HepG2 (cell line): ENCODE data around the gene RHBG. TPM values are rescaled to one million over a fixed set of nuclear protein-coding genes. Genes with fewer than 3 reads are reported as not detected.

Experiments
- ATAC-seq: fragments of 200-7000 bp; cut with Tn5 transposase; 3 replicates; pipeline ENCODE4 v1.9.1; 2020; ENCODE audit warnings: mild to moderate bottlenecking, moderate library complexity
- BruUV-seq: library from RNA; stranded (reverse); fragments of 400-500 nt; replicated peaks from 2 replicates; lab custom pipeline; 2021; lab: Mats Ljungman, UMichigan
- CTCF ChIA-PET: fragments of 300-600 bp; formaldehyde crosslinking; extraction: SDS; loops from one replicate; lab custom pipeline; 2021; ENCODE audit warnings: low total read pairs, inconsistent platforms, low intra/inter-chr PET ratio; lab: Yijun Ruan, JAX
- POLR2A ChIA-PET: fragments of 350-600 bp; sonication (Branson Sonifier 250); formaldehyde crosslinking; loops from one replicate; lab custom pipeline; 2020; ENCODE audit warnings: antibody characterized with exemption, inconsistent platforms; lab: Yijun Ruan, JAX
- DNase-seq: peaks from one replicate; pipeline ENCODE4 v3.0.0-alpha.2; 2015; ENCODE audit warnings: low spot score
- FAIRE-seq: peaks from 3 replicates; lab custom pipeline; 2011; peaks lifted over from hg19 to GRCh38; lab: Jason Lieb, UNC
- H2AFZ ChIP-seq: one replicate; pipeline ENCODE4 v1.6.1; 2011; ENCODE audit warnings: low read length, inconsistent platforms
- H3K27ac ChIP-seq: fragments of 300-600 bp; 3 replicates; pipeline ENCODE4 v1.8.0; 2011; ENCODE audit warnings: mixed run types, mild to moderate bottlenecking, mixed read lengths, low read length, inconsistent platforms; ENCODE audit not compliant: insufficient read depth; ENCODE audit errors: extremely low read length
- H3K27me3 ChIP-seq, 2 experiments: fragments of 200-600 bp in 1 of 2; 2 replicates in 1 of 2; 3 replicates in 1 of 2; pipeline versions ENCODE4 v1.6.0 to v1.8.0; 2011; ENCODE audit warnings: low read length in 2 of 2, mild to moderate bottlenecking in 2 of 2, moderate library complexity in 2 of 2, inconsistent platforms in 1 of 2; ENCODE audit not compliant: insufficient read depth in 2 of 2, control insufficient read depth in 1 of 2
- H3K36me3 ChIP-seq, 2 experiments: fragments of 200-600 bp in 1 of 2; replicated peaks in 1 of 2; 2 replicates in 1 of 2; 3 replicates in 1 of 2; pipeline versions ENCODE4 v1.5.1 to v1.8.0; 2011; ENCODE audit warnings: low read length in 2 of 2, inconsistent platforms in 1 of 2; ENCODE audit not compliant: insufficient read depth in 2 of 2, control insufficient read depth in 1 of 2
- H3K4me1 ChIP-seq: 2 replicates; pipeline ENCODE4 v1.5.1; 2012; ENCODE audit warnings: low read length, inconsistent platforms; ENCODE audit not compliant: insufficient read depth
- H3K4me2 ChIP-seq: 2 replicates; pipeline ENCODE4 v1.6.0; 2011; ENCODE audit warnings: low read depth, low read length, inconsistent platforms
- H3K4me3 ChIP-seq, 3 experiments: fragments of 200-600 bp in 1 of 3; sonication (generic), shearing (Covaris generic) in 1 of 3; replicated peaks in 1 of 3; 2 replicates each; pipeline ENCODE4 v1.5.1; 2011 to 2016; ENCODE audit warnings: low read length in 3 of 3, inconsistent platforms in 2 of 3, low read depth in 2 of 3, mild to moderate bottlenecking in 2 of 3, control low read depth in 1 of 3, mixed read lengths in 1 of 3; ENCODE audit not compliant: insufficient read depth in 1 of 3
- H3K79me2 ChIP-seq: one replicate; pipeline ENCODE4 v1.6.1; 2011; ENCODE audit warnings: low read length, inconsistent platforms; ENCODE audit not compliant: insufficient read depth
- H3K9ac ChIP-seq: 2 replicates; pipeline ENCODE4 v1.6.0; 2011; ENCODE audit warnings: mild to moderate bottlenecking, low read depth, low read length, inconsistent platforms; ENCODE audit not compliant: insufficient read depth
- H3K9me3 ChIP-seq: 2 replicates; pipeline ENCODE4 v1.5.1; 2012; ENCODE audit warnings: mild to moderate bottlenecking, low read length
- H4K20me1 ChIP-seq: 2 replicates; pipeline ENCODE4 v1.6.0; 2011; ENCODE audit warnings: inconsistent platforms, mild to moderate bottlenecking, low read length, moderate library complexity; ENCODE audit not compliant: insufficient read depth
- BHLHE40 ChIP-seq: IDR thresholded peaks from 2 replicates; pipeline ENCODE4 v1.6.1; 2011; ENCODE audit warnings: low read length, improper control_type of control experiment
- CERS6 ChIP-seq: sonication (generic); formaldehyde crosslinking; IDR thresholded peaks from 2 replicates; pipeline ENCODE4 v1.5.0; 2020; ENCODE audit warnings: missing genetic modification reagents
- USF2 ChIP-seq, 2 experiments: sonication (generic) in 1 of 2; formaldehyde crosslinking in 1 of 2; IDR thresholded peaks; 2 replicates each; pipeline versions ENCODE4 v1.5.1 to v1.6.1; 2011 to 2020; ENCODE audit warnings: borderline replicate concordance in 1 of 2, low read depth in 1 of 2, low read length in 1 of 2, mild to moderate bottlenecking in 1 of 2, missing genetic modification reagents in 1 of 2, moderate library complexity in 1 of 2
- ZNF484 ChIP-seq: sonication (generic); formaldehyde crosslinking; IDR thresholded peaks from 2 replicates; pipeline ENCODE4 v1.5.1; 2020; ENCODE audit warnings: mild to moderate bottlenecking, low read depth, missing genetic modification reagents, borderline replicate concordance
- WGBS: methylation state at CpG from one replicate; pipeline ENCODE4 v1.1.6; 2017; ENCODE audit warnings: low lambda C conversion rate; 5-methylcytosine and 5-hydroxymethylcytosine counted together
- in situ Hi-C: cut with HindIII; loops from 2 replicates; pipeline ENCODE4 v1.10.0; 2017; ENCODE audit warnings: low pct_unique_long_range_greater_than_20kb; ENCODE audit not compliant: extremely low pct_ligation_motif_present
- intact Hi-C: fragments of 100-400 bp; cut with micrococcal nuclease; formaldehyde crosslinking; loops from one replicate; pipeline ENCODE4 v1.10.0; 2022; ENCODE audit not compliant: unreplicated experiment
- polyA plus RNA-seq, 8 experiments: library from polyadenylated mRNA; depleted of rRNA in 3 of 8; stranded (reverse) in 7 of 8; unstranded in 1 of 8; fragments of >200 nt; fragmentation: Illumina TruSeq in 4 of 8; extraction: Trizol in 4 of 8; gene quantifications; 2 replicates each; pipeline versions ENCODE4 v1.2.1 to v1.2.3, GENCODE V29; 2011 to 2016; ENCODE audit warnings: low read depth in 4 of 8, missing spikeins in 1 of 8, mixed read lengths in 1 of 8; ENCODE audit not compliant: insufficient read depth in 1 of 8
- total RNA-seq, 5 experiments: library from RNA; depleted of rRNA; stranded (reverse); fragments of >200 nt; fragmentation: Illumina TruSeq; extraction: Trizol; gene quantifications; 2 replicates each; pipeline ENCODE4 v1.2.3, GENCODE V29; 2016; ENCODE audit warnings: low read depth in 1 of 5

RHBG gene
- total and polyA plus RNA-seq, 2 of the 13 experiments (the other 11 are each of a cell fraction or from before 2014, with no cell fraction given), result 61.8 to 73.5 TPM

- 29% methylated on average over 7 of the region's 7 CpGs for WGBS
- DNase-seq (no peak), ATAC-seq (no peak), FAIRE-seq (no peak)
- ChIA-PET POLR2A (no interaction called here), CTCF (no interaction called here)
- H3K27ac ChIP-seq, result no peak overlapping the region
- no peaks in the 10 kb centered on the region for H4K20me1 ChIP-seq
- H3K4me2 ChIP-seq, result no peak overlapping the region
- H3K27me3 ChIP-seq, result peaks cover 11 to 86% of the 10 kb centered on the region in 2 experiments
- H3K4me1 ChIP-seq, result peaks cover 9% of the 10 kb centered on the region
- in situ Hi-C loops (no loop called here), intact Hi-C loops (no loop called here)
- no peak overlapping the region for H2AFZ ChIP-seq
- no peak overlapping the region for H3K4me3 ChIP-seq
- no peak for TF ChIP-seq CERS6 (CRISPR knock-in tag)
- TF ChIP-seq USF2 (IDR thresholded peaks at IDR 0.05; ENCODE audit: low read depth, low read length), result no peak
- no peak for TF ChIP-seq USF2 (CRISPR knock-in tag; IDR thresholded peaks at IDR 0.05; ENCODE audit: borderline replicate concordance)
- no peak for TF ChIP-seq ZNF484 (CRISPR knock-in tag)
- TF ChIP-seq BHLHE40, result no peak
- no peak overlapping the region for H3K9ac ChIP-seq
- no peaks in the 10 kb centered on the region for H3K36me3 ChIP-seq
- no TSS peak for BruUV-seq
- no peaks in the 10 kb centered on the region for H3K79me2 ChIP-seq
- H3K9me3 ChIP-seq, result no peaks in the 10 kb centered on the region
Measured at GRCh38 chr1:156425943-156426342, 56.9 kb downstream of the RHBG start.
